OCI-LY7 (cell line): Measurements from ENCODE around the gene TVP23B. TPM values are rescaled to one million over a fixed set of nuclear protein-coding genes. Genes with fewer than 3 reads are reported as not detected.
"Not testable (repeated sequence)": the region's sequence is repeated elsewhere in the genome, so short reads cannot be mapped to it uniquely, and the experiment has no call there.

Experiments
- BruUV-seq: library from RNA; stranded (reverse); fragments of 400-500 nt; replicated peaks from 2 replicates; lab custom pipeline; 2021; lab: Mats Ljungman, UMichigan
- CTCF ChIA-PET: fragments of 300-600 bp; sonication (Branson Sonifier 250); formaldehyde crosslinking; loops from one replicate; lab custom pipeline; 2022; ENCODE audit warnings: antibody characterized with exemption; ENCODE audit not compliant: unreplicated experiment; lab: Charles Lee
- POLR2A ChIA-PET: fragments of 300-600 bp; sonication (Branson Sonifier 250); formaldehyde crosslinking; loops from one replicate; lab custom pipeline; 2022; ENCODE audit warnings: antibody characterized with exemption; lab: Charles Lee
- DNase-seq: peaks from one replicate; pipeline ENCODE4 v3.0.0-alpha.2; 2015; ENCODE audit warnings: low spot score
- H2AFZ ChIP-seq: fragments of 200-600 bp; sonication (generic), shearing (Covaris generic); 2 replicates; pipeline ENCODE4 v1.6.1; 2014; ENCODE audit warnings: mild to moderate bottlenecking, antibody characterized with exemption, low read length, moderate library complexity
- H3K27ac ChIP-seq: fragments of 200-600 bp; sonication (generic); 2 replicates; pipeline ENCODE4 v1.5.1; 2014; ENCODE audit warnings: mixed run types, low read depth, mild to moderate bottlenecking, moderate library complexity, low read length, inconsistent platforms; ENCODE audit not compliant: poor library complexity, severe bottlenecking
- H3K36me3 ChIP-seq: fragments of 200-600 bp; sonication (generic); 2 replicates; pipeline ENCODE4 v1.6.1; 2014; ENCODE audit warnings: mild to moderate bottlenecking, antibody characterized with exemption, low read length, moderate library complexity, mixed read lengths; ENCODE audit not compliant: insufficient read depth
- H3K4me1 ChIP-seq: fragments of 200-600 bp; sonication (generic); 2 replicates; pipeline ENCODE4 v1.5.1; 2014; ENCODE audit warnings: mild to moderate bottlenecking, low read length; ENCODE audit not compliant: insufficient read depth, poor library complexity, severe bottlenecking
- H3K4me2 ChIP-seq: fragments of 200-600 bp; sonication (generic); 2 replicates; pipeline ENCODE4 v1.6.1; 2014; ENCODE audit warnings: mild to moderate bottlenecking, low read length
- H3K4me3 ChIP-seq: fragments of 200-600 bp; sonication (generic); 2 replicates; pipeline ENCODE4 v1.5.1; 2014; ENCODE audit warnings: mild to moderate bottlenecking, low read depth, low read length; ENCODE audit not compliant: poor library complexity, severe bottlenecking
- H3K79me2 ChIP-seq: fragments of 200-600 bp; sonication (generic); 2 replicates; pipeline ENCODE4 v1.6.1; 2016; ENCODE audit warnings: low read depth, mild to moderate bottlenecking, low read length, moderate library complexity, mixed read lengths; ENCODE audit not compliant: insufficient read depth
- H3K9me2 ChIP-seq: fragments of 200-600 bp; sonication (generic); 2 replicates; pipeline ENCODE4 v1.6.1; 2016; ENCODE audit warnings: mild to moderate bottlenecking, low read length, mixed read lengths; ENCODE audit not compliant: insufficient read depth
- H3K9me3 ChIP-seq: fragments of 200-600 bp; sonication (generic); 2 replicates; pipeline ENCODE4 v1.6.1; 2014; ENCODE audit warnings: mild to moderate bottlenecking, mixed run types, low read length, mixed read lengths
- H4K20me1 ChIP-seq: fragments of 200-600 bp; sonication (generic); 2 replicates; pipeline ENCODE4 v1.6.1; 2014; ENCODE audit warnings: mild to moderate bottlenecking, antibody characterized with exemption, low read length, moderate library complexity, mixed read lengths; ENCODE audit not compliant: insufficient read depth
- intact Hi-C: fragments of 100-400 bp; cut with micrococcal nuclease; formaldehyde crosslinking; loops from one replicate; pipeline ENCODE4 v1.10.0; 2022; ENCODE audit not compliant: unreplicated experiment
- total RNA-seq, 2 experiments: library from RNA; depleted of rRNA in 1 of 2; stranded (reverse); fragments of >200 nt in 1 of 2; shearing (Covaris generic) in 1 of 2; gene quantifications; 2 replicates each; pipeline ENCODE4 v1.2.3, GENCODE V29; 2014 to 2022

TVP23B gene
- total RNA-seq, 2 experiments from 2014 or later: 14.5 to 20.5 TPM

DNA sequence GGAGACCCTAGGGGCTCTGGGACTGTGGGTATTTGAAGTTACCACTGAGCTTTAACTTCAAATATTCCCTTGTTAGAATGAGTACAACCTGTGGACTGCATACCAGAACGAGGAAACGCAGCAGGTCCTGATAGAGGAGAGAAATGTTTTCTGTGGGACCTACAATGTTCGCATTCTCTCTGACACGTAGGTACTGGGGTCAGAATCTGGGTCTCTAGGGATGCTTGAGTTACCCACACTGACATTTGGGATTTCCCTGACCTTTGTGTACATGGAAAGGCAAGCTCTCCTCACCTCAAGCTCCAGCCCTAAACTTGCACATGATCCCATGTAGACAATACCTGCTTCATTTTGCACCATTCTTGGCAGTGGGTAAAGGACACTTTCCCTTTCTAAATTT, 25.0 kb upstream of the TVP23B start:
- POLR2A ChIA-PET, H3K9me3 ChIP-seq, H3K79me2 ChIP-seq, H3K9me2 ChIP-seq, H3K4me3 ChIP-seq, H3K36me3 ChIP-seq, H2AFZ ChIP-seq, CTCF ChIA-PET, H3K27ac ChIP-seq, H3K4me1 ChIP-seq, H4K20me1 ChIP-seq, H3K4me2 ChIP-seq, intact Hi-C loops, BruUV-seq, DNase-seq: not testable (repeated sequence)

- POLR2A ChIA-PET, H3K9me2 ChIP-seq, H4K20me1 ChIP-seq, H3K27ac ChIP-seq, H3K36me3 ChIP-seq, H3K4me3 ChIP-seq, H3K79me2 ChIP-seq, intact Hi-C loops, H2AFZ ChIP-seq, H3K4me1 ChIP-seq, BruUV-seq, H3K4me2 ChIP-seq, CTCF ChIA-PET, DNase-seq, H3K9me3 ChIP-seq: not testable (repeated sequence)
Observed at GRCh38 chr17:18757368-18758044, 23.5 kb upstream of the TVP23B start.

- intact Hi-C loops, CTCF ChIA-PET: not testable (repeated sequence)
Observed at GRCh38 chr17:18758344-18758743, 22.6 kb upstream of the TVP23B start.

GRCh38 chr17:18760221-18760620, 20.8 kb upstream of the TVP23B start:
- H3K9me2 ChIP-seq, H4K20me1 ChIP-seq, H2AFZ ChIP-seq, H3K36me3 ChIP-seq, DNase-seq, H3K79me2 ChIP-seq, CTCF ChIA-PET, H3K4me3 ChIP-seq, H3K4me1 ChIP-seq, intact Hi-C loops, BruUV-seq, H3K9me3 ChIP-seq, POLR2A ChIA-PET, H3K4me2 ChIP-seq, H3K27ac ChIP-seq: not testable (repeated sequence)

More at GRCh38 chr17:18758344-18758743, 22.6 kb upstream of the TVP23B start:
- H3K4me2 ChIP-seq, H3K9me2 ChIP-seq, H3K4me1 ChIP-seq, H3K27ac ChIP-seq, H3K79me2 ChIP-seq, DNase-seq, BruUV-seq, H3K9me3 ChIP-seq, H3K4me3 ChIP-seq, H4K20me1 ChIP-seq, H3K36me3 ChIP-seq, POLR2A ChIA-PET, H2AFZ ChIP-seq: not testable (repeated sequence)

- CTCF ChIA-PET: interaction anchor here (0.6 kb wide), 1 partner anchor 486 kb away, joined by 3 read pairs; no protein-coding TSS in a partner anchor
- H3K4me2 ChIP-seq, H3K4me3 ChIP-seq, H3K9me3 ChIP-seq, H3K36me3 ChIP-seq, H4K20me1 ChIP-seq, intact Hi-C loops, BruUV-seq, DNase-seq, H3K9me2 ChIP-seq, POLR2A ChIA-PET, H2AFZ ChIP-seq, H3K27ac ChIP-seq, H3K79me2 ChIP-seq, H3K4me1 ChIP-seq: not testable (repeated sequence)
Observed at GRCh38 chr17:18770572-18770971, 10.4 kb upstream of the TVP23B start.

DNA sequence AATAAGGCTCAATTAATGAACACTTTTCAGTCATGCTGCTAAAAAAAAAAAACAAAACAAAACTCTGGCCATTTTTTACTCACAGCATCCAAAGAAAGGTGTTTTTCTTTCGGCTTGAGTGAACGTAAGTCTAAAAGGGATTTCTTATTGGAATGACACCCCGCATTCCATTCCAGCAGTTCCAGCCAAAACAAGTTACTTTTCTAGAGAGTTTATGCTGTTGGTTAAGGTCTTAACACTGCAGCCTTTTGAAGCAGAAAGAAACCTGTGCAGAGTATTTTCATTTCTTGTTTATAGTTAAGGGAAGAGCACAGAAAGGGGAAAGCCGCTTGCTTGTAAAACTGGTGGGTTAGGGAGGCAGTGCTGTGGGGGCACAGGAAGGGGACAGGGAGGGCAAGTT, 9.9 kb upstream of the TVP23B start:
- H4K20me1 ChIP-seq, BruUV-seq, H2AFZ ChIP-seq, H3K36me3 ChIP-seq, H3K9me2 ChIP-seq, H3K79me2 ChIP-seq, H3K4me2 ChIP-seq, CTCF ChIA-PET, H3K9me3 ChIP-seq, POLR2A ChIA-PET, H3K4me3 ChIP-seq, H3K4me1 ChIP-seq, DNase-seq, H3K27ac ChIP-seq, intact Hi-C loops: not testable (repeated sequence)
